IMR-90 (cell line): ENCODE measurements around the gene VLDLR. TPM values are rescaled to one million over a fixed set of nuclear protein-coding genes. Genes with fewer than 3 reads are reported as not detected.

ENCODE experiments used
- ATAC-seq: fragments of 200-7000 bp; cut with Tn5 transposase; 2 replicates; pipeline ENCODE4 v1.9.1; 2020; ENCODE audit warnings: low read depth, mild to moderate bottlenecking, moderate library complexity
- BruUV-seq: library from RNA; stranded (reverse); fragments of 400-500 nt; replicated peaks from 2 replicates; lab custom pipeline; 2021; lab: Mats Ljungman, UMichigan
- CTCF ChIA-PET: fragments of 300-600 bp; formaldehyde crosslinking; extraction: SDS; loops from one replicate; lab custom pipeline; 2021; ENCODE audit warnings: antibody characterized with exemption; lab: Yijun Ruan, JAX
- POLR2A ChIA-PET: fragments of 300-600 bp; sonication (Branson Sonifier 250); formaldehyde crosslinking; loops from one replicate; lab custom pipeline; 2022; ENCODE audit warnings: antibody characterized with exemption; ENCODE audit not compliant: unreplicated experiment; lab: Charles Lee
- DNase-seq: peaks from one replicate; pipeline ENCODE4 v3.0.0; 2013
- H2AFZ ChIP-seq: replicated peaks from 2 replicates; pipeline ENCODE3; 2013; ENCODE audit warnings: low read length, mild to moderate bottlenecking; ENCODE audit not compliant: poor library complexity
- H2AK5ac ChIP-seq: 2 replicates; pipeline ENCODE4 v1.6.1; 2013; ENCODE audit warnings: low read depth, low read length, inconsistent platforms
- H2AK9ac ChIP-seq: replicated peaks from 2 replicates; pipeline ENCODE3; 2013; ENCODE audit warnings: mild to moderate bottlenecking, low read depth, low read length, moderate library complexity; ENCODE audit not compliant: poor library complexity
- H2BK120ac ChIP-seq: 2 replicates; pipeline ENCODE4 v1.6.1; 2013; ENCODE audit warnings: low read depth, low read length, inconsistent platforms
- H2BK15ac ChIP-seq: 3 replicates; pipeline ENCODE4 v1.6.1; 2013; ENCODE audit warnings: low read depth, low read length, inconsistent platforms
- H2BK20ac ChIP-seq: 2 replicates; pipeline ENCODE4 v1.6.1; 2013; ENCODE audit warnings: low read depth, mild to moderate bottlenecking, inconsistent platforms, low read length, moderate library complexity
- H2BK5ac ChIP-seq: 2 replicates; pipeline ENCODE4 v1.6.1; 2013; ENCODE audit warnings: mild to moderate bottlenecking, low read depth, low read length, inconsistent platforms; ENCODE audit not compliant: poor library complexity, severe bottlenecking
- H3K14ac ChIP-seq: replicated peaks from 2 replicates; pipeline ENCODE4 v1.6.1; 2013; ENCODE audit warnings: low read depth, low read length, inconsistent platforms
- H3K18ac ChIP-seq: 2 replicates; pipeline ENCODE4 v1.6.1; 2013; ENCODE audit warnings: low read depth, low read length, control low read depth
- H3K23ac ChIP-seq: 2 replicates; pipeline ENCODE4 v1.6.1; 2013; ENCODE audit warnings: low read depth, low read length, inconsistent platforms
- H3K27ac ChIP-seq: 2 replicates; pipeline ENCODE4 v1.5.1; 2013; ENCODE audit warnings: mild to moderate bottlenecking, control low read depth, low read length; ENCODE audit not compliant: insufficient read depth
- H3K27me3 ChIP-seq: 2 replicates; pipeline ENCODE4 v1.6.1; 2013; ENCODE audit warnings: low read length; ENCODE audit not compliant: control insufficient read depth, insufficient read depth
- H3K36me3 ChIP-seq: 2 replicates; pipeline ENCODE4 v1.6.1; 2013; ENCODE audit warnings: low read length, mixed read lengths; ENCODE audit not compliant: control insufficient read depth, insufficient read depth
- H3K4ac ChIP-seq: 2 replicates; pipeline ENCODE4 v1.6.1; 2013; ENCODE audit warnings: low read depth, low read length, inconsistent platforms
- H3K4me1 ChIP-seq: 2 replicates; pipeline ENCODE4 v1.6.1; 2013; ENCODE audit warnings: low read length, mixed read lengths; ENCODE audit not compliant: control insufficient read depth, insufficient read depth
- H3K4me2 ChIP-seq: 2 replicates; pipeline ENCODE4 v1.6.1; 2013; ENCODE audit warnings: low read depth, mild to moderate bottlenecking, control low read depth, low read length, moderate library complexity
- H3K4me3 ChIP-seq: 2 replicates; pipeline ENCODE4 v1.5.1; 2013; ENCODE audit warnings: low read depth, mild to moderate bottlenecking, control low read depth, low read length, moderate library complexity; ENCODE audit not compliant: insufficient read depth
- H3K56ac ChIP-seq: 2 replicates; pipeline ENCODE4 v1.6.1; 2013; ENCODE audit warnings: low read length, inconsistent platforms; ENCODE audit not compliant: insufficient read depth; ENCODE audit errors: extremely low read depth
- H3K79me1 ChIP-seq, 2 experiments: 2 replicates each; pipeline ENCODE4 v1.6.1; 2013; ENCODE audit warnings: low read length in 2 of 2, inconsistent platforms in 1 of 2, low read depth in 1 of 2
- H3K9ac ChIP-seq: 2 replicates; pipeline ENCODE4 v1.6.1; 2013; ENCODE audit warnings: low read depth, low read length, control low read depth
- H3K9me1 ChIP-seq: 2 replicates; pipeline ENCODE4 v1.6.1; 2013; ENCODE audit warnings: low read length, inconsistent platforms; ENCODE audit not compliant: insufficient read depth
- H3K9me3 ChIP-seq: 2 replicates; pipeline ENCODE4 v1.6.1; 2013; ENCODE audit warnings: low read length; ENCODE audit not compliant: control insufficient read depth, insufficient read depth
- H4K20me1 ChIP-seq: 2 replicates; pipeline ENCODE4 v1.6.1; 2013; ENCODE audit warnings: low read length, inconsistent platforms; ENCODE audit not compliant: insufficient read depth
- H4K5ac ChIP-seq: 2 replicates; pipeline ENCODE4 v1.6.1; 2013; ENCODE audit warnings: mild to moderate bottlenecking, low read depth, low read length, control low read depth
- H4K8ac ChIP-seq, 2 experiments: 2 replicates each; pipeline ENCODE4 v1.6.1; 2013; ENCODE audit warnings: low read depth in 2 of 2, low read length in 2 of 2, control low read depth in 1 of 2, inconsistent platforms in 1 of 2
- H4K91ac ChIP-seq: 2 replicates; pipeline ENCODE4 v1.6.1; 2013; ENCODE audit warnings: low read depth, low read length, inconsistent platforms; ENCODE audit not compliant: insufficient read depth
- MAFK ChIP-seq: IDR thresholded peaks from 2 replicates; pipeline ENCODE4 v1.6.1; 2012; ENCODE audit warnings: low read depth, low read length, improper control_type of control experiment
- SMC3 ChIP-seq: fragments of 150-350 bp; IDR thresholded peaks from 2 replicates; pipeline ENCODE4 v1.6.1; 2016; ENCODE audit warnings: low read depth, mild to moderate bottlenecking, antibody characterized with exemption, low read length, moderate library complexity
- WGBS, 2 experiments: methylation state at CpG; one replicate each; pipeline versions ENCODE4 v1.1.5 to v1.1.7; 2013; ENCODE audit warnings: missing lambda C conversion rate in 2 of 2; ENCODE audit not compliant: insufficient read length in 1 of 2; ENCODE audit errors: extremely low coverage in 2 of 2; 5-methylcytosine and 5-hydroxymethylcytosine counted together
- dilution Hi-C: fragments of 300-500 bp; cut with HindIII; formaldehyde crosslinking; loops from one replicate; pipeline ENCODE4 v1.14.3; 2018; ENCODE audit warnings: low sequenced_read_pairs; ENCODE audit not compliant: unreplicated experiment
- in situ Hi-C: fragments of 300-500 bp; cut with MboI; formaldehyde crosslinking; loops from 3 replicates; pipeline ENCODE4 v1.14.3; 2019; ENCODE audit warnings: low sequenced_read_pairs, inconsistent platforms, mixed read lengths
- intact Hi-C: fragments of 100-400 bp; cut with micrococcal nuclease; formaldehyde crosslinking; loops from 2 replicates; pipeline ENCODE4 v1.10.0; 2022
- polyA plus RNA-seq, 3 experiments: library from polyadenylated mRNA; depleted of rRNA; stranded (reverse); fragments of >200 nt; gene quantifications; 2 replicates each; pipeline ENCODE4 v1.2.3, GENCODE V29; 2012; ENCODE audit warnings: low replicate concordance in 1 of 3
- total RNA-seq: library from RNA; depleted of rRNA; stranded (reverse); fragments of >200 nt; gene quantifications from 2 replicates; pipeline ENCODE4 v1.2.3, GENCODE V29; 2012

VLDLR gene
- total and polyA plus RNA-seq, 2 of the 4 experiments (the other 2 are of a cell fraction) = 9.0 to 10.2 TPM

GRCh38 chr9:2662496-2662895 lies 40.9 kb downstream of the VLDLR start:
- H3K56ac ChIP-seq = no peak overlapping the region
- ChIA-PET POLR2A (no interaction called here), CTCF (no interaction called here)
- BruUV-seq = no TSS peak
- no peak overlapping the region for H2AK9ac ChIP-seq
- H2AFZ ChIP-seq = no peak overlapping the region
- H3K14ac ChIP-seq = no peak overlapping the region
- H2BK5ac ChIP-seq = no peak overlapping the region
- H3K9me1 ChIP-seq = no peaks in the 10 kb centered on the region
- H3K4ac ChIP-seq = no peak overlapping the region
- peaks cover 4% of the 10 kb centered on the region; the same call in 1 of the 2 replicates for H3K9me3 ChIP-seq
- intact Hi-C loops (no loop called here), dilution Hi-C loops (no loop called here), in situ Hi-C loops (no loop called here)
- no peak overlapping the region for H3K18ac ChIP-seq
- no peaks in the 10 kb centered on the region for H3K36me3 ChIP-seq
- no peak for DNase-seq
- WGBS, 2 experiments = no CpG with 5 or more reads among the region's 7 CpGs
- no peak overlapping the region for H3K9ac ChIP-seq
- no peaks in the 10 kb centered on the region for H3K79me1 ChIP-seq
- no peak overlapping the region for H4K91ac ChIP-seq
- H2BK20ac ChIP-seq = no peak overlapping the region
- TF ChIP-seq MAFK = no peak
- TF ChIP-seq SMC3 = no peak
- H2BK15ac ChIP-seq = no peak overlapping the region
- no peak overlapping the region for H4K8ac ChIP-seq
- H3K4me3 ChIP-seq = no peak overlapping the region
- ATAC-seq = no peak
- no peak overlapping the region for H3K4me2 ChIP-seq
- no peak overlapping the region for H2AK5ac ChIP-seq
- no peak overlapping the region for H4K5ac ChIP-seq
- 0 out of 2 replicates have a peak, but pooled peaks cover 2% of the 10 kb centered on the region for H3K4me1 ChIP-seq
- no peaks in the 10 kb centered on the region for H3K27me3 ChIP-seq
- H4K20me1 ChIP-seq = no peaks in the 10 kb centered on the region
- H2BK120ac ChIP-seq = no peak overlapping the region
- H3K23ac ChIP-seq = no peak overlapping the region
- no peak overlapping the region for H3K27ac ChIP-seq
